ENCODE results near the gene BNIP5. TPM values are rescaled to one million over a fixed set of nuclear protein-coding genes. Genes with fewer than 3 reads are reported as not detected.

Gene BNIP5
- total and polyA plus RNA-seq, 2 of the 13 experiments (the other 11 are each of a cell fraction or from before 2014, with no cell fraction given): not detected

DNA sequence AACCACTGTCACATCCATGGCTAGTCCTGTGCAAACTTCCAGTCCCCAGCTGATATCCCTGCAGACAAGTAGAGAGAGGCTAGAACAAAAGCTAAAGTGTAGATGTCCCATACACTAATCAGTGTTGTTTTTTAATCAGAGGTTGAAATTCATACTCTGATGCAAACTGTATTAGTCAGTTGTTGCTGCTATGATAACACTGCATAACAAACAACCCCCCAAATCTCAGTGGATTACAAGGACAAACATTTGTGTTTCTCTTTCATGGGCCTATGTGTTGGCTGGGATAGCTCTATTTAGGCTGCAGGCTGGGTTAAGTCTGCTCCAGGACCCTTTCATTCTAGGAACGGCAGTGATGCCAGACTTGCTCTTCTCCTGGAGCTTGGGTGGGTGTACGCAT is 26.8 kb downstream of the BNIP5 start:
- peaks cover 3 to 51% of the 10 kb centered on the region in 2 experiments; a peak in 3 of 5 replicates for H3K27me3 ChIP-seq (ENCODE audit: control insufficient read depth in 1 of 2, insufficient read depth in 2 of 2, low read length in 2 of 2)
- H4K20me1 ChIP-seq (ENCODE audit: insufficient read depth, low read length): no peaks in the 10 kb centered on the region
- no peaks in the 10 kb centered on the region for H3K9me3 ChIP-seq (ENCODE audit: low read length)
- DNase-seq (ENCODE audit: low spot score) (no peak), FAIRE-seq (no peak), ATAC-seq (no peak)
- WGBS (ENCODE audit: low lambda C conversion rate): 64% methylated on average over 2 of the region's 2 CpGs
- H3K36me3 ChIP-seq (replicated peaks in 1 of 2; ENCODE audit: control insufficient read depth in 1 of 2, insufficient read depth in 2 of 2, low read length in 2 of 2): no peaks in the 10 kb centered on the region
- H3K9ac ChIP-seq (ENCODE audit: insufficient read depth, low read depth, low read length): no peak overlapping the region
- TF ChIP-seq ZNF12 (CRISPR knock-in tag; IDR thresholded peaks at IDR 0.05): peak; percentile 80
- no peak for TF ChIP-seq ZFP82 (CRISPR knock-in tag; IDR thresholded peaks at IDR 0.05; ENCODE audit: borderline replicate concordance)
- H3K79me2 ChIP-seq (ENCODE audit: insufficient read depth, low read length): no peaks in the 10 kb centered on the region
- no peak overlapping the region for H3K4me3 ChIP-seq (replicated peaks in 1 of 3; ENCODE audit: insufficient read depth in 1 of 3, low read depth in 2 of 3, low read length in 3 of 3)
- intact Hi-C loops (cut with micrococcal nuclease; ENCODE audit: unreplicated experiment): no loop called here
- no peak overlapping the region for H2AFZ ChIP-seq (ENCODE audit: low read length)
- in situ Hi-C loops (cut with HindIII; ENCODE audit: extremely low pct_ligation_motif_present, low pct_unique_long_range_greater_than_20kb): no loop called here
- H3K4me1 ChIP-seq (ENCODE audit: insufficient read depth, low read length): peaks cover 6% of the 10 kb centered on the region; the same call in 1 of the 2 replicates
- BruUV-seq (replicated peaks): no TSS peak
- H3K27ac ChIP-seq (ENCODE audit: extremely low read length, insufficient read depth, low read length): no peak overlapping the region
- no peak overlapping the region for H3K4me2 ChIP-seq (ENCODE audit: low read depth, low read length)
- POLR2A ChIA-PET: no interaction called here
- CTCF ChIA-PET (ENCODE audit: low intra/inter-chr PET ratio, low total read pairs): no interaction called here

DNA sequence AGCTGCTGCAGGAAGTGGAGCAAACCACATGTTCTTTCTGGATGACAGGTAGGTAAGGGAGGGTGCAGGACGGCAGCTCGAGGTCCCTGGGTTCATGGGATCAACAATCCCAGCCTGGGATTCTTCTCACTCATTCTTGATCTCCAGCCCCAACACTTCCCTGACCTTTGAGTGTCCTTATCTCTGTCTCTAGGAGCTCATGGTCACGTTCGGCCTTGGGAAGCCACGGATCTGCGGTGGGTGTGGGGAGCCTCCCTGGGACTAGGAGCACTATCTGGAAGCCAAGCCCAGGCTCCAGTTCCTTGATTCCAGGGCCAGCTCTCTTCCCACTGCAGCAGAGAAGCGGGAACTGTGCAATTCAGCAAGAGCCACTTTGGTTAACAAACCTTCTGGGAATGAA is 27.5 kb downstream of the BNIP5 start:
- FAIRE-seq (no peak), ATAC-seq (no peak), DNase-seq (ENCODE audit: low spot score) (no peak)
- WGBS (ENCODE audit: low lambda C conversion rate): 6% methylated on average over 7 of the region's 7 CpGs
- intact Hi-C loops (cut with micrococcal nuclease; ENCODE audit: unreplicated experiment): no loop called here
- TF ChIP-seq HDAC2 (CRISPR knock-in tag; IDR thresholded peaks at IDR 0.05) (no peak), ZNF205 (CRISPR knock-in tag; IDR thresholded peaks at IDR 0.05) (no peak), RFX3 (CRISPR knock-in tag; IDR thresholded peaks at IDR 0.05) (no peak), SETDB1 (CRISPR knock-in tag; IDR thresholded peaks at IDR 0.05; ENCODE audit: borderline replicate concordance) (no peak), ZNF557 (CRISPR knock-in tag; IDR thresholded peaks at IDR 0.05) (no peak), ZNF562 (CRISPR knock-in tag; IDR thresholded peaks at IDR 0.05; ENCODE audit: borderline replicate concordance) (no peak), NCOA5 (CRISPR knock-in tag; IDR thresholded peaks at IDR 0.05) (no peak)
- H2AFZ ChIP-seq (ENCODE audit: low read length): no peak overlapping the region
- ChIA-PET CTCF (ENCODE audit: low intra/inter-chr PET ratio, low total read pairs) (no interaction called here), POLR2A (no interaction called here)
- peaks cover 3 to 55% of the 10 kb centered on the region in 2 experiments; a peak in 3 of 5 replicates for H3K27me3 ChIP-seq (ENCODE audit: control insufficient read depth in 1 of 2, insufficient read depth in 2 of 2, low read length in 2 of 2)
- H3K4me2 ChIP-seq (ENCODE audit: low read depth, low read length): no peak overlapping the region
- H4K20me1 ChIP-seq (ENCODE audit: insufficient read depth, low read length): no peaks in the 10 kb centered on the region
- H3K9me3 ChIP-seq (ENCODE audit: low read length): no peaks in the 10 kb centered on the region
- no peak overlapping the region for H3K9ac ChIP-seq (ENCODE audit: insufficient read depth, low read depth, low read length)
- BruUV-seq (replicated peaks): no TSS peak
- no peaks in the 10 kb centered on the region for H3K79me2 ChIP-seq (ENCODE audit: insufficient read depth, low read length)
- no peak overlapping the region for H3K4me3 ChIP-seq (replicated peaks in 1 of 3; ENCODE audit: insufficient read depth in 1 of 3, low read depth in 2 of 3, low read length in 3 of 3)
- H3K4me1 ChIP-seq (ENCODE audit: insufficient read depth, low read length): peaks cover 6% of the 10 kb centered on the region; the same call in 1 of the 2 replicates
- H3K27ac ChIP-seq (ENCODE audit: extremely low read length, insufficient read depth, low read length): no peak overlapping the region
- no peaks in the 10 kb centered on the region for H3K36me3 ChIP-seq (replicated peaks in 1 of 2; ENCODE audit: control insufficient read depth in 1 of 2, insufficient read depth in 2 of 2, low read length in 2 of 2)
- in situ Hi-C loops (cut with HindIII; ENCODE audit: extremely low pct_ligation_motif_present, low pct_unique_long_range_greater_than_20kb): no loop called here

Data from HepG2 (cell line).